HepG2 (cell line): ENCODE results near the gene MRPS5. TPM values are rescaled to one million over a fixed set of nuclear protein-coding genes. Genes with fewer than 3 reads are reported as not detected.

Experiments used
- CCAR2 ChIP-seq: fragments of 200-400 bp; formaldehyde crosslinking; optimal IDR thresholded peaks from 2 replicates; pipeline ENCODE3; 2018; ENCODE audit warnings: low read depth, mild to moderate bottlenecking, low read length, moderate library complexity
- CCDC6 ChIP-seq: sonication (generic); formaldehyde crosslinking; IDR thresholded peaks from 2 replicates; pipeline ENCODE4 v1.8.1; 2022; ENCODE audit warnings: mild to moderate bottlenecking, missing genetic modification reagents, moderate library complexity
- GTF3A ChIP-seq: sonication (generic); formaldehyde crosslinking; conservative IDR thresholded peaks from 2 replicates; pipeline ENCODE4 v1.4.0; 2020; ENCODE audit warnings: mild to moderate bottlenecking, missing genetic modification reagents
- HDAC2 ChIP-seq: sonication (generic); formaldehyde crosslinking; IDR thresholded peaks from 2 replicates; pipeline ENCODE4 v1.4.0; 2020; ENCODE audit warnings: missing genetic modification reagents
- NFRKB ChIP-seq: fragments of 450-650 bp; IDR thresholded peaks from 2 replicates; pipeline ENCODE4 v1.6.1; 2017
- PATZ1 ChIP-seq: sonication (generic); formaldehyde crosslinking; IDR thresholded peaks from 2 replicates; pipeline ENCODE4 v1.4.0; 2020; ENCODE audit warnings: missing genetic modification reagents
- PHF5A ChIP-seq: IDR thresholded peaks from one replicate; pipeline ENCODE4 v1.6.1; 2018; ENCODE audit warnings: low read depth, missing genetic modification reagents; ENCODE audit not compliant: unreplicated experiment
- PRDM15 ChIP-seq: sonication (generic); formaldehyde crosslinking; IDR thresholded peaks from 2 replicates; pipeline ENCODE4 v1.4.0; 2020; ENCODE audit warnings: missing genetic modification reagents
- RAD51 ChIP-seq: fragments of 450-650 bp; IDR thresholded peaks from 2 replicates; pipeline ENCODE4 v1.6.1; 2016; ENCODE audit warnings: borderline replicate concordance
- SRSF4 ChIP-seq: fragments of 200-400 bp; formaldehyde crosslinking; IDR thresholded peaks from one replicate; pipeline ENCODE4 v1.6.1; 2018; ENCODE audit warnings: mild to moderate bottlenecking, low read depth, low read length, moderate library complexity; ENCODE audit not compliant: poor library complexity, severe bottlenecking
- ZNF337 ChIP-seq: sonication (generic); formaldehyde crosslinking; IDR thresholded peaks from 2 replicates; pipeline ENCODE4 v1.5.1; 2020; ENCODE audit warnings: missing genetic modification reagents, low read depth, mild to moderate bottlenecking, borderline replicate concordance
- ZNF350 ChIP-seq: sonication (generic); formaldehyde crosslinking; IDR thresholded peaks from 2 replicates; pipeline ENCODE4 v1.4.0; 2020; ENCODE audit warnings: mild to moderate bottlenecking, low read depth, missing genetic modification reagents, borderline replicate concordance
- ZNF605 ChIP-seq: sonication (generic); formaldehyde crosslinking; IDR thresholded peaks from 2 replicates; pipeline ENCODE4 v1.8.0; 2022; ENCODE audit warnings: mild to moderate bottlenecking, missing genetic modification reagents
- ZNF790 ChIP-seq: sonication (generic); formaldehyde crosslinking; IDR thresholded peaks from 2 replicates; pipeline ENCODE4 v1.8.0; 2022; ENCODE audit warnings: missing genetic modification reagents, mild to moderate bottlenecking, borderline replicate concordance
- ZNF800 ChIP-seq: sonication (generic); formaldehyde crosslinking; IDR thresholded peaks from 2 replicates; pipeline ENCODE4 v1.4.0; 2020; ENCODE audit warnings: missing genetic modification reagents
- ZSCAN22 ChIP-seq: sonication (generic); formaldehyde crosslinking; IDR thresholded peaks from 2 replicates; pipeline ENCODE4 v1.4.0; 2020; ENCODE audit warnings: mild to moderate bottlenecking, missing genetic modification reagents
- ZSCAN29 ChIP-seq: sonication (generic); formaldehyde crosslinking; conservative IDR thresholded peaks from 2 replicates; pipeline ENCODE4 v1.4.0; 2020; ENCODE audit warnings: mild to moderate bottlenecking, missing genetic modification reagents
- polyA plus RNA-seq, 8 experiments: library from polyadenylated mRNA; depleted of rRNA in 3 of 8; stranded (reverse) in 7 of 8; unstranded in 1 of 8; fragments of >200 nt; fragmentation: Illumina TruSeq in 4 of 8; extraction: Trizol in 4 of 8; gene quantifications; 2 replicates each; pipeline versions ENCODE4 v1.2.1 to v1.2.3, GENCODE V29; 2011 to 2016; ENCODE audit warnings: low read depth in 4 of 8, missing spikeins in 1 of 8, mixed read lengths in 1 of 8; ENCODE audit not compliant: insufficient read depth in 1 of 8
- total RNA-seq, 5 experiments: library from RNA; depleted of rRNA; stranded (reverse); fragments of >200 nt; fragmentation: Illumina TruSeq; extraction: Trizol; gene quantifications; 2 replicates each; pipeline ENCODE4 v1.2.3, GENCODE V29; 2016; ENCODE audit warnings: low read depth in 1 of 5
- TF ChIP-seq, protein P1 (sequence below): sonication (generic); formaldehyde crosslinking; IDR thresholded peaks from 2 replicates; pipeline ENCODE4 v1.4.0; 2020; ENCODE audit warnings: missing genetic modification reagents
- TF ChIP-seq, protein P2 (sequence below): IDR thresholded peaks from 2 replicates; pipeline ENCODE4 v1.6.1; 2012; ENCODE audit warnings: low read length, improper control_type of control experiment

The MRPS5 gene
- total and polyA plus RNA-seq, 2 of the 13 experiments (the other 11 are each of a cell fraction or from before 2014, with no cell fraction given), result 98.8 to 134 TPM

DNA sequence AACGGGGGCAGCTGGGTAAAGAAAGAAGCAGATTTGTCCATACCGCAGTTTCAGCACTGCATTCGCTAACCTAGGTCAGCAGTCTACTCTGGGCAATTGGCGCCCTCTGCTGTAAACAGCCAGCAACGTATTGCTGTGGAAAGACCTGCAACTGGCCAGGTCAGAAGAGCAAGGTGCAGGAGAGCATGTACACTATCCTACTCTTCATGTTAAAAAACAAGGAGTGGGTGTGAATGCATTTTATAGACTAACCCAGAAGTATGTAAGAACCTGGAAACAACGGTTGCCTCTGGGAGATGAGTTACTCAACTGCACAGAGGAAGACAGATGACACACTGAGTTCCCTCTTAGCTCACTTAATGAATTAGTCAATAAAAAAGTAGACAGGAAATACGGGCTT is 6.2 kb downstream of the MRPS5 start (continued):
- TF ChIP-seq CCAR2, result no peak
- TF ChIP-seq, protein P1, sequence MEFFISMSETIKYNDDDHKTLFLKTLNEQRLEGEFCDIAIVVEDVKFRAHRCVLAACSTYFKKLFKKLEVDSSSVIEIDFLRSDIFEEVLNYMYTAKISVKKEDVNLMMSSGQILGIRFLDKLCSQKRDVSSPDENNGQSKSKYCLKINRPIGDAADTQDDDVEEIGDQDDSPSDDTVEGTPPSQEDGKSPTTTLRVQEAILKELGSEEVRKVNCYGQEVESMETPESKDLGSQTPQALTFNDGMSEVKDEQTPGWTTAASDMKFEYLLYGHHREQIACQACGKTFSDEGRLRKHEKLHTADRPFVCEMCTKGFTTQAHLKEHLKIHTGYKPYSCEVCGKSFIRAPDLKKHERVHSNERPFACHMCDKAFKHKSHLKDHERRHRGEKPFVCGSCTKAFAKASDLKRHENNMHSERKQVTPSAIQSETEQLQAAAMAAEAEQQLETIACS (CRISPR knock-in tag), result no peak
- no peak for TF ChIP-seq PRDM15 (CRISPR knock-in tag)
- TF ChIP-seq ZNF350, result peak; percentile 57; the same call in 1 of the 2 replicates
- no peak for TF ChIP-seq ZNF800 (CRISPR knock-in tag)
- TF ChIP-seq ZSCAN29 (CRISPR knock-in tag), result no peak
- TF ChIP-seq GTF3A (CRISPR knock-in tag), result no peak
- no peak for TF ChIP-seq CCDC6 (CRISPR knock-in tag)
- no peak for TF ChIP-seq ZNF605 (CRISPR knock-in tag)
- no peak for TF ChIP-seq NFRKB
- no peak for TF ChIP-seq PHF5A (CRISPR knock-in tag)
- TF ChIP-seq PATZ1 (CRISPR knock-in tag), result no peak
- TF ChIP-seq SRSF4, result no peak
- TF ChIP-seq HDAC2 (CRISPR knock-in tag), result no peak
- TF ChIP-seq ZSCAN22 (CRISPR knock-in tag), result no peak
- TF ChIP-seq ZNF790 (CRISPR knock-in tag), result no peak
- TF ChIP-seq, protein P2, sequence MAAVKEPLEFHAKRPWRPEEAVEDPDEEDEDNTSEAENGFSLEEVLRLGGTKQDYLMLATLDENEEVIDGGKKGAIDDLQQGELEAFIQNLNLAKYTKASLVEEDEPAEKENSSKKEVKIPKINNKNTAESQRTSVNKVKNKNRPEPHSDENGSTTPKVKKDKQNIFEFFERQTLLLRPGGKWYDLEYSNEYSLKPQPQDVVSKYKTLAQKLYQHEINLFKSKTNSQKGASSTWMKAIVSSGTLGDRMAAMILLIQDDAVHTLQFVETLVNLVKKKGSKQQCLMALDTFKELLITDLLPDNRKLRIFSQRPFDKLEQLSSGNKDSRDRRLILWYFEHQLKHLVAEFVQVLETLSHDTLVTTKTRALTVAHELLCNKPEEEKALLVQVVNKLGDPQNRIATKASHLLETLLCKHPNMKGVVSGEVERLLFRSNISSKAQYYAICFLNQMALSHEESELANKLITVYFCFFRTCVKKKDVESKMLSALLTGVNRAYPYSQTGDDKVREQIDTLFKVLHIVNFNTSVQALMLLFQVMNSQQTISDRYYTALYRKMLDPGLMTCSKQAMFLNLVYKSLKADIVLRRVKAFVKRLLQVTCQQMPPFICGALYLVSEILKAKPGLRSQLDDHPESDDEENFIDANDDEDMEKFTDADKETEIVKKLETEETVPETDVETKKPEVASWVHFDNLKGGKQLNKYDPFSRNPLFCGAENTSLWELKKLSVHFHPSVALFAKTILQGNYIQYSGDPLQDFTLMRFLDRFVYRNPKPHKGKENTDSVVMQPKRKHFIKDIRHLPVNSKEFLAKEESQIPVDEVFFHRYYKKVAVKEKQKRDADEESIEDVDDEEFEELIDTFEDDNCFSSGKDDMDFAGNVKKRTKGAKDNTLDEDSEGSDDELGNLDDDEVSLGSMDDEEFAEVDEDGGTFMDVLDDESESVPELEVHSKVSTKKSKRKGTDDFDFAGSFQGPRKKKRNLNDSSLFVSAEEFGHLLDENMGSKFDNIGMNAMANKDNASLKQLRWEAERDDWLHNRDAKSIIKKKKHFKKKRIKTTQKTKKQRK, result no peak
- TF ChIP-seq RAD51, result no peak
- TF ChIP-seq ZNF337 (CRISPR knock-in tag), result no peak
